ENCODE results near the gene MACROD2. TPM values are rescaled to one million over a fixed set of nuclear protein-coding genes. Genes with fewer than 3 reads are reported as not detected.

MACROD2 gene
- total RNA-seq, 1 experiment from 2014 or later: 1.4 TPM

DNA sequence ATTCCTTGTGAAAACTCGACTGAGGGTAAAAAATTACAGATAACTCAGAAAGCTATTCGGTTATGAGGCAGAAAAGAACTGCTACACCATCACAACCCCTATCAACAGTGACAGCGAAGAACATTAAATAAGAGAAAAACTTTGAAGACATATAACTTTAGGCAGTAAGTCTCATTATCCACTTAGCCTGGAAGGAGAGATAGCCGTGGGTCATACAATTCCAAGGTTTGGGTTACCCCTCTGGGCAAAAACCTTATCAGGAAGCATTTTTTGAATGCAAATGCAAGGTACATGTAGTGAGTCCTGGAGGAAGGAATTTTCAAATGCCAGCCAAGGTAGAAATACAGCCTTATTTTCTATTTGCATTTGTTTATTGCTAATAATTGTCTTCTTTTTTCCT, 212.3 kb downstream of the MACROD2 start:
- intact Hi-C loops (cut with micrococcal nuclease; ENCODE audit: unreplicated experiment): loop anchor here (10.0 kb wide), 1 partner anchor 313 kb away; no protein-coding TSS in a partner anchor
- Histone ChIP-seq H3K4me1 (ENCODE audit: insufficient read depth, low read length, poor library complexity, severe bottlenecking) (no peaks in the 10 kb centered on the region), H3K27ac (ENCODE audit: low read depth, low read length, poor library complexity, severe bottlenecking) (no peak overlapping the region), H3K4me3 (ENCODE audit: low read depth, low read length, poor library complexity, severe bottlenecking) (no peak overlapping the region), H3K9me3 (ENCODE audit: low read depth, low read length, poor library complexity, severe bottlenecking) (no peaks in the 10 kb centered on the region), H3K27me3 (replicated peaks; ENCODE audit: insufficient read depth, low read depth, low read length, poor library complexity) (no peaks in the 10 kb centered on the region), H3K36me3 (ENCODE audit: insufficient read depth, low read length, poor library complexity, severe bottlenecking) (no peaks in the 10 kb centered on the region)
- no TSS peak for BruUV-seq (replicated peaks)
- POLR2A ChIA-PET (ENCODE audit: low non-redundant PET): no interaction called here
- no peak for DNase-seq (ENCODE audit: low spot score)
- CTCF ChIA-PET: no interaction called here
- TF ChIP-seq, protein P1, sequence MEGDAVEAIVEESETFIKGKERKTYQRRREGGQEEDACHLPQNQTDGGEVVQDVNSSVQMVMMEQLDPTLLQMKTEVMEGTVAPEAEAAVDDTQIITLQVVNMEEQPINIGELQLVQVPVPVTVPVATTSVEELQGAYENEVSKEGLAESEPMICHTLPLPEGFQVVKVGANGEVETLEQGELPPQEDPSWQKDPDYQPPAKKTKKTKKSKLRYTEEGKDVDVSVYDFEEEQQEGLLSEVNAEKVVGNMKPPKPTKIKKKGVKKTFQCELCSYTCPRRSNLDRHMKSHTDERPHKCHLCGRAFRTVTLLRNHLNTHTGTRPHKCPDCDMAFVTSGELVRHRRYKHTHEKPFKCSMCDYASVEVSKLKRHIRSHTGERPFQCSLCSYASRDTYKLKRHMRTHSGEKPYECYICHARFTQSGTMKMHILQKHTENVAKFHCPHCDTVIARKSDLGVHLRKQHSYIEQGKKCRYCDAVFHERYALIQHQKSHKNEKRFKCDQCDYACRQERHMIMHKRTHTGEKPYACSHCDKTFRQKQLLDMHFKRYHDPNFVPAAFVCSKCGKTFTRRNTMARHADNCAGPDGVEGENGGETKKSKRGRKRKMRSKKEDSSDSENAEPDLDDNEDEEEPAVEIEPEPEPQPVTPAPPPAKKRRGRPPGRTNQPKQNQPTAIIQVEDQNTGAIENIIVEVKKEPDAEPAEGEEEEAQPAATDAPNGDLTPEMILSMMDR (conservative IDR thresholded peaks at IDR 0.05; ENCODE audit: low read depth, low read length): no peak
- TF ChIP-seq EZH2 (IDR thresholded peaks at IDR 0.05; ENCODE audit: borderline replicate concordance, low read depth, low read length, poor library complexity, severe bottlenecking): no peak

DNA sequence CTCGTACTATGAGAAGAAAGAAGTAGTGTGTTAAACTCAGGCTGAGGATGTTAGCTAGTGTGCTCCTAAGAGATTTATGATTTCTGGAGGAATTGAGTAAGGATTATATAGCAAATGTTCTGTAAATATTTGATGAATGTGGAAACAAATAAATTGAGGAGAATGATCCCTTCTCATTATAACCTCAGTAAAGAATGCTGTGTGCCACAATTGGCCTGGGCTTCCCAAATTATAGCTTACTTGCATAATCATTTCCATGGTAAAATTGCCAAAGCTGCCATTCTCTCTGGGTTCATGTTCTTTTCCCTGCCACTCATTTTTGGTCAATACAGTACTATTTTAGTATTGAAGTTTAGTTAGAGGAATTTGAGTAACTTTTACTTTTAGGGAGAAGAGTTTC, 213.6 kb downstream of the MACROD2 start:
- CTCF ChIA-PET: no interaction called here
- no peaks in the 10 kb centered on the region for H3K4me1 ChIP-seq (ENCODE audit: insufficient read depth, low read length, poor library complexity, severe bottlenecking)
- no peak for DNase-seq (ENCODE audit: low spot score)
- BruUV-seq (replicated peaks): no TSS peak
- H3K36me3 ChIP-seq (ENCODE audit: insufficient read depth, low read length, poor library complexity, severe bottlenecking): no peaks in the 10 kb centered on the region
- POLR2A ChIA-PET (ENCODE audit: low non-redundant PET): no interaction called here
- intact Hi-C loops (cut with micrococcal nuclease; ENCODE audit: unreplicated experiment): loop anchor here (10.0 kb wide), 1 partner anchor 314 kb away; no protein-coding TSS in a partner anchor
- no peak overlapping the region for H3K27ac ChIP-seq (ENCODE audit: low read depth, low read length, poor library complexity, severe bottlenecking)
- no peaks in the 10 kb centered on the region for H3K9me3 ChIP-seq (ENCODE audit: low read depth, low read length, poor library complexity, severe bottlenecking)
- no peak overlapping the region for H3K4me3 ChIP-seq (ENCODE audit: low read depth, low read length, poor library complexity, severe bottlenecking)
- TF ChIP-seq EZH2 (IDR thresholded peaks at IDR 0.05; ENCODE audit: borderline replicate concordance, low read depth, low read length, poor library complexity, severe bottlenecking): no peak
- TF ChIP-seq, protein P1 (conservative IDR thresholded peaks at IDR 0.05; ENCODE audit: low read depth, low read length): no peak
- no peaks in the 10 kb centered on the region for H3K27me3 ChIP-seq (replicated peaks; ENCODE audit: insufficient read depth, low read depth, low read length, poor library complexity)

DNA sequence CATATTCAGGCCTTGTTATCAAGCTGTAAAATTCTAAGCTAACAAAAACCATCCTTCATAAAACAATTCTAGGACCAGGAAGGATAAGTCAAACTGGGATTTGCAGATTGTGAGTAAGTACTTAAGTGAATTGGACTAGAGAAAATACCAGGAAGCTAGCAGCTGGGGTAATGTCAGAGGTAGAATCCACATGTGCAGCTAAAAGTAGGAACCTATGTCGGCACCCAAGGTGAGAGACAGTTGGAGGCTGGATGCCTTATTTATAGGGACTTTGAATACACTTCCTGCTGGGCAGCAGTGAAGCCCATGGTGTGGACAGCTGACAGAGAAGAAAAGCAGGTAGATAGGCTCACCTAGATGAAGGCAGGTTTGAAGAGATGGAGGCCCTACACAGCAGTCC, 214.8 kb downstream of the MACROD2 start:
- Histone ChIP-seq H3K4me1 (ENCODE audit: insufficient read depth, low read length, poor library complexity, severe bottlenecking) (no peaks in the 10 kb centered on the region), H3K36me3 (ENCODE audit: insufficient read depth, low read length, poor library complexity, severe bottlenecking) (no peaks in the 10 kb centered on the region), H3K9me3 (ENCODE audit: low read depth, low read length, poor library complexity, severe bottlenecking) (no peaks in the 10 kb centered on the region), H3K27me3 (replicated peaks; ENCODE audit: insufficient read depth, low read depth, low read length, poor library complexity) (no peaks in the 10 kb centered on the region), H3K4me3 (ENCODE audit: low read depth, low read length, poor library complexity, severe bottlenecking) (no peak overlapping the region), H3K27ac (ENCODE audit: low read depth, low read length, poor library complexity, severe bottlenecking) (no peak overlapping the region)
- POLR2A ChIA-PET (ENCODE audit: low non-redundant PET): no interaction called here
- no TSS peak for BruUV-seq (replicated peaks)
- CTCF ChIA-PET: no interaction called here
- TF ChIP-seq, protein P1 (conservative IDR thresholded peaks at IDR 0.05; ENCODE audit: low read depth, low read length): no peak
- TF ChIP-seq EZH2 (IDR thresholded peaks at IDR 0.05; ENCODE audit: borderline replicate concordance, low read depth, low read length, poor library complexity, severe bottlenecking): no peak
- no peak for DNase-seq (ENCODE audit: low spot score)
- intact Hi-C loops (cut with micrococcal nuclease; ENCODE audit: unreplicated experiment): no loop called here
